Measurements from ENCODE around the gene ASB11.
"Not testable (repeated sequence)": the region's sequence is repeated elsewhere in the genome, so short reads cannot be mapped to it uniquely, and the experiment has no call there.

The ASB11 gene

DNA sequence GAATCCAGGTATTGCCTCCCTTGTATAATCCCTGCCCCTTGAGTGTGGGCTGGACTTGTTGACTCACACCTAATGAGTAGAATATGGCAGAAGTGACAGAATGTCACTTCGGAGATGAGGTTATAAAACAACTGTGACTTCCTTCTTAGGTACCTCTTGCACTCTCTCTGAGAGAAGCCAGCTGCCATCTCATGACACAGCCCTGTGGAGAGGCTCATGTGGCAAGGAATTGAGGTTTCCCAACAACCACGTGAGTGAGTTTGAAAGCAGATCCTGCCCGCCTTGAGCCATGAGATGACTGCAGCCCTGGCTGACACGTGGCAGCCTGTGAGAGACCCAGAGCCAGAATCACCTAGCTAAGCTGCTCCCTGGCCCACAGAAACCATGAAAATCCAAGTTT is 13.5 kb downstream of the ASB11 start:
- no peak for DNase-seq

DNA sequence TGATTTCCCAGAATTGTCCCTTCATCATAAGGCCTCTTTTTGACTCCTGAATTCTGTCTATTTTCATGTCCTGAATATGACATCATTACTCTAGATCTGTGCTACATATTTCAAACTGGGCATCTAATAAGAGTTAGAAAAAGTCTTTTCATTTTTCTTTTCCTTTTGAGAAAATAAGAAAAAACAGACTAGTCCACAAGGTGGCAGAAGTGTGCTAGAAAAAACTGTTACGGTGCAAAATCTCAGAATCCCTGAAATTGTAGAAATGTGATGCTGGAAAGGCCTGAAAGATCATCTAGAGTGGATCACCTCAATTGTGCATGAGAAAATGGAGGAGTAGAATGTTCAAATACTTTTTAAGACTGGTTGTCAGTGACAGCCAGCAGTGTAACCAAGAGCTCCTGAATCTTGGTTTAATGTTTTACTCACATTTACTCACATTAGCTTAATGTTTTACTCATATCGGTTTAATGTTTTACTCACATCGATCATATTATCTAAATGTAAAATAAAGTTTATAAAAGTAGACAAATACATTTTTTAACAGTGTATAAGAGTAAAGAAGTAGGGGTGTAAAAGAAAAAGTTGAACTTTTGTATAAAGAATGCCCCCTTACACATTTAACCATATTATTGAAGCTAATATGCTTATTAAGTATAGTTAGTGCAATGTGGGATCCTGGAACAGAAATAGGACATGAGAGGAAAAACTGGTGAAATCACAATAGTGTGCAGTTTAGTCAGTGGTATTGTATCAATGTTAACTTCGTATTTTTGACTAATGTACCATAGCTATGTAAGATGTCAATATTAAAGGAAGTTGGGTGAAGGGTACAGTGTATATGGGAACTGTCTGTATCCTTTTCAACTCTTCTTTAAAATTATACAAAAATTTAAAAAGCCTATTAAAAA is 15.2 kb downstream of the ASB11 start:
- no peak for DNase-seq

DNA sequence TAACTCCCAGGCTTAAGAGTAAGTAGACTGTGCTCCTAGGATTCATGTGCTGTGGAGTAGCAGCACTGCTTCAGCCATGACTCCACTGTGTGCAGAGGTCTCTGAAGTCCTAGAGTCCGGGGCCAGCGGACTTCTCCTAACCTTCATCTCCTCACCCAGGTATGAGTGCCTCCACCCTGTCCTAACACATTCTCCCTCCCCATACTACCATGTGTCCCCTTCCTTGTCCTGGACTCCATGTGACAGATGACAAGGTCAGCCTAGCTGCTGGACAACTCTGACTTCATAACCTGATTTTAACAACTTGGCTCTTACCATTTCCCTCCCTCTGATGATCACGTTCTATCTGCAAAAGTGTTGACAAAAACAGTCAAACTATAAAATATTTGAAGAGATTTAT is 16.7 kb downstream of the ASB11 start:
- DNase-seq: no peak

DNA sequence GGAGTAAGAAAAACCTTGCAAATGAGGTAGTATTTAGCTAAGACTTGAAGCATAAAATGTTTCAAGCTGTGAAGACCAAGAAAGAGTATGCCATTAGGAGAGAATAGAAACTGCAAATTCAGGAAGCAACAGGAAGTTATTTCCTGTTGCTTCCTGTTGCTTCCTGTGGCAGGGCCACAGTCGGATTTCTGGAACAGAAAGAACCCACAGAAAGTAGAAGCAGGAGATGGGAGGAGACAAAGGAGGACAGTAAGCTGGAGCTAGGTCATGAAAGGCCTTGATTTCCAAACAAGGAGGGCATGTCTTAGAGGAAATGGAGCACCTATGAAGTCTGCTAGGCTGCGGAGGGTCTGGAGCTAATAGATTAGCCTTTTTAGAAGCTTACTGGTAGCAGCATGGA is 17.2 kb downstream of the ASB11 start:
- no peak for DNase-seq

DNA sequence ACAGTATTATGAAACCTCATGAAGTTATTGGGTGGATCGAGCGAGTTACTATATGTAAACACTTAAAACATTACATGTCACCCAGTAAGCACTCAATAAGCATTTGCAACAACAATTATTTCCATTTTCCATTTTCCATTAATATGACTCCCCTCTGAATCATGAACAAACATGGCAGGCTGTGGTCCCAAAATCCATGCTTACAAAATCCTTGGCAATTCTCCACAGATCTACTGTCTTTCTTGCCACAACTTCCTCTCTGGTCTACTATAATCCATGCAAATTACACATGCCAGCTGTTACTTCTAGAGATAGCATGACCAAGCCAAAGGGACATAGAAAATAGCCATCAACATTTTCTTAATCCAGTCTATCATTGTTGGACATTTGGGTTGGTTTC is 22.0 kb downstream of the ASB11 start:
- no peak for DNase-seq

DNA sequence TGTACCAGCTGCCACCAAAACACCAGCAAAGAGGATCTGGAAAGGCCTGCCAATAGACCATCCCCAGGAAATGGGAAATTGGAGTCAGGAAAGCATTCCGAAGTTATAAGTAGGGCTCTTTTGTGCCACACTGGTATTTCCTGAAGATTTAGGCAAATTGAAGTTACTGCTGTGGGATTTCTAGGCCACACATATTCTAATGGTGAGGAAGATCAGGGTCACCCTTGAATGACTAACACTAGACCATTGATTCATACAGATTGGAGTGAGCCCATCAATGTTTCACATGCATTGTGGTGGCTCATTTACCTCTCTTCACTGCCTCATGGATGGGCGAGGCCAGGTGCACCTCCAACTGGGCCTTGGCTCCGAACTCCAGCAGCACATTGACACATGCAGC is 22.6 kb downstream of the ASB11 start:
- no peak for DNase-seq

DNA sequence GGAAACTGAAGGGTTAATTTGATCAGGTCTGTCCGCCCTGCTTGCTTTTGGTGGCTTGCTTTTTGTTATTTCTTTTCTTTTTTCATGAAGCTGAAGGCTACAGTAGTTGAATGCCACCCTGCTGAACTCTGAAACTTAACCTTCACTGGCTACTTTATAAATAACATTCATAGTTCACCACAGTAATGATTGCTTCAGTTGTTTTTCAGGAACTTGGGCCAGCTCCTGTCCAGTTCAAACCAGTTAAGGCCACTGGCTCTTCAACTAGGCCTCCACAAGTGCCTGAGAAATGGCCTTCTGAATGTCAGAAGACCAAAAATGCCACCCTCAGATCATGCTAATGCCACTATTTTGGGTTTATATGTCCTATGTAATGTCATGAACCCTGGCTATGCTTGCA is 37.8 kb downstream of the ASB11 start:
- no peak for DNase-seq

DNA sequence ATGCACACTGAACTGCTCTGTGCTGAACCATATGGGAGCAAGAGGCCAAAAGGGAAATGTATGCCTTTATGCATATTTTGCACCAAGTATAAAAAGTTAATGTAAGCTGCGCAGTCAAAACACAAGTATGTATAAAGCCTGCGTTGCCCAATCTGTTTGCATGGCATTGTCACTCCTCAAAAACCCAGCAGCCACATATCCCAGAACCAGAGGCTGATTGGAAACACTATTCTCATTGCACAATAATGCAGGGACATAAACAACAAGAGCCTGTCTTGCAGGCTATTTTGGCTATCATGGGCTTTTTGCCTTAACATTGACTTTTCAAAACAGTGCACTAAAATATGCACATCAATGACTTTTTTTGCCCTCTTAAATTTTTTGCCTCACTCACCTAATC is 40.5 kb downstream of the ASB11 start:
- no peak for DNase-seq

DNA sequence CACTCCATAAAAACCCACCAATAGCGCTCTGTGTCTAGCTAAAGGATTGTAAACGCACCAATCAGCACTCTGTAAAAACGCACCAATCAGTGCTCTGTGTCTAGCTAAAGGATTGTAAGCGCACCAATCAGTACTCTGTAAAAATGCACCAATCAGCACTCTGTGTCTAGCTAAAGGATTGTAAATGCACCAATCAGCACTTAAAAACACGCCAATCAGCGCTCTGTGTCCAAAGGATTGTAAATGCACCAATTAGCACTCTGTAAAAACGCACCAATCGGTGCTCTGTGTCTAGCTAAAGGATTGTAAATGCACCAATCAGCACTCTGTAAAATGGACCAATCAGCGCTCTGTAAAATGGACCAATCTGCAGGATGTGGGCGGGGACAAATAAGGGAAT is 42.2 kb downstream of the ASB11 start:
- DNase-seq: not testable (repeated sequence)

DNA sequence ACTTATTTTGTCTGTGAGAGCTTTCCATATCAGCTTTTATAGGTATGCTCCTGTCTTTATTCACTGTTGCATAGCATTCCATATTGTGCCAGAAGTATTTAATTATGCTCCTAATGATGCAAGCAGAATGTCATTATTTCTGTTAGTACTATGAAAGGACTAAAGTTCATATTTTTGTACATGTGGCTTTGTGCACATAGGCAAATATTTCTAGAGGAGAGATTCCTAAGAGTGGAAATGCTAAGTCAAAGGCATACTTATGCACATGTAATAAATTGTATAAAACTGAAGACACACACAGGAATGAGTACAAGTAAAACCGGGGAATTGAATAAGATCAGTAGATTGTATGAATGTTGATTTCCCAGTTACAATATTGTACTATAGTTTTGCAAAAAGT is 43.7 kb downstream of the ASB11 start:
- DNase-seq: no peak

DNA sequence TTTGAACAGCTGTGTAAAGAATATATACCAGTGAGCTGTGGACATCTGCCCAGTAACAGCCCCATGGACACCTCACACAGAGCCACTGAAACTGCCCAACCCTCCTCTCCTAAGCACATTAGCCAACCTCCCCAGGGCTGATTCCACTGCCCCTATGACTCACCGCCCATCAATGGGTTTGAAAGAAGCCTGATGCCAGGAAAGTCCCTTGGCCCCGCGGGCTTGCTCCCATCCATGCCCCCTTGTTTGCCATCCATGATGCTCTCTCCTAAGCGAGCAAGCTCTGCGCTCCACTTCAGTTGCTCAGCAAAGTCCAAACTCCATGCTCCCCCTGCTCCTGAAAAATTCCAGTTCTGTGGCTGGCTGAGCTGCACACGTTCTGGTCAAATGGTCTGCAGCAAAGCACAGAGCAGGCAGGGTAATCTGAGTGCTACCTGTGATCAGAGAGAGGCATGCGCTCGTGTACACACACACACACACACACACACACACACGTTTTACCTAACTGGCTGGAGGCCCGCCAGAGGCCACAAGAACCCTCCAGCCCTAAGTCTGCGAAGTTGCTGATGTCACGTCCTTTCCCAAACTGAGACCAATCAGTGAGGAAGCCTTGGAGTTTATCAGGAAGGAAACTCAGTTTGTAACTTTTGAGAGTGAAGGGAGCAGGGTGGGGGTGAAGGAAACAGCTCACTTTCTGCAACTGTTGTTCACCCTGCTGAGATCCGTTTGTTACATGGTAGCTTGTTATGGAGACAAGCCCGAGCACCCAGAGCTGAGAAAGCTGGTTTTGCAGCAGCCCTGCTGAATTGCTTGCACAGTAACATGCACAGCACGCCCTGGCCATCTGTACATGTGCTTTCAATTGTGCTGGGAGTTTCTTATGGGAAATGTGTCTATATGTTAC is 45.6 kb downstream of the ASB11 start, which contains the start of gene ASB9:
Gene ASB9 (minus strand): TSS at position 466 of the 904 bp plus-strand sequence. CDS start 209 bp downstream, at position 257.
- DNase-seq: peak; percentile 37

DNA sequence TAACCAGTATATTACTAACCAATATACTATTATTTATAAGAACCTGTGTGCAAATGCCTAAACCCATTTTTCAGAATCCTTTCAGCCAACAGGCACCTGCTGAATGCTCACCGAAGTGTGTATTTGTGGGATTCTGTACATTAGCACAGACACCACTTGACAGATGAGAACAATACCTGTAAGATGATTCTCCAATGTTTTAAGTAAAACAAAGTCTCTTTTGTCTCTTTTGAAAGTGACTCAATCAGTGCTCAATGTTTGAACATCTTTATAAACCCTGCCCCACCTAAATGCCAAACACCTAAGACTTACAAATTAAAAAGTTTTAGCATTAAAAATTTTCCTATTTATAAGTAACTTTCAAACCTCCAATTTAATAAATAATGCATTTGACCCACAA is 46.3 kb downstream of the ASB11 start:
- no peak for DNase-seq

DNA sequence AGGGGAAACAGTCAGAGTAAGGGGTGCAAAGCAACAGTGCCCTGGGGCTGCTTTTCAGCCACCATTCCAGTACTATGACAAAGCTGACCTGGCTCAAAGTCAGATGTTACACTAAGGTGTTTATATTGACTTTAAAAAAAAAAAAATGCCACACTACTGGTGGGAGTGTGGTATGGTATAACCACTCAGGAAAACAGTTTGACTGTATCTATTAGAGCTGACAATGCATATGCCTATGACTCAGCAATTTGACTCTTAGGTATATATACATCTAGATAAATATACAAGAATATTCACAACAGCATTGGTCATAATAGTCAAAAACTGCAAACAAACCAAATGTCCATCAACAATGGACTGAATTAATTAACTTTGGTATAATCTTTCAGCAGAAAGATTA is 60.6 kb downstream of the ASB11 start:
- no peak for DNase-seq

DNA sequence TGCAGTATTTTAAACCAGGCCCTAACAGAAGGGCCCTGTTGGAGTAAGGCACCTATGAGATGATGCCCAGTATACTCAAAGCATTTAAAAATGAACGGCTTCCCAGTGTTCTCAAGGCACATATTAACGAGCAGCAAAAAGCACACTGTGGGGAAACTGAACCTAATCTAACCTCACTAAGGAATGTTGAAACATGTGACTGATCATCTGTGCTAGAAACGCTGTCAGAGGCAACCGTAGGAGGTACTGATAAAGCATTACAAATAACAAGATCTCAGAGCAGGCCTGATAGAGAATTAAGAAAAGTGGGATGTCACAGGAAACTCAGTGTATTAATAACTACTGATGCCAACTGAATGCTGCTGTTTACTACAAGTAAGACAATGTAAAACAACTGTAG is 69.5 kb downstream of the ASB11 start:
- DNase-seq: no peak

DNA sequence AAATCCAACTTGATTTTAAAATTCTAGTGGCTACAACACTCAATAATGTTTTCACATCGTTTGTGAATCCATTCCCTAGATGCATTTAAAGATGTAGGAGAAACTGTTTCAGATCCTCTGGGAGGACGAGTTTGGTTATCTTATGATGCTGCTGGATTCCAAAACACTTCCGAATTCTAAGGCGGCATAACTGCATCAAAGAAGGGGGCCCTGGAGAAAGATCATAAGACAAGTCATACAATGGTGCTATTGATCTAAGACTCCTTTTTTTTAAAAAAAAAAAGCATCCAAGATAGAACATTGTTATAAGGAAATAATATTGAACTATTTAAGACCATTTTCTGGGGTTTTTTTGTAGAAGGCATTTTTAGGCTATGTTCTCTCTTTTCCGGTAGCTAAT is 71.0 kb downstream of the ASB11 start:
- DNase-seq: no peak

DNA sequence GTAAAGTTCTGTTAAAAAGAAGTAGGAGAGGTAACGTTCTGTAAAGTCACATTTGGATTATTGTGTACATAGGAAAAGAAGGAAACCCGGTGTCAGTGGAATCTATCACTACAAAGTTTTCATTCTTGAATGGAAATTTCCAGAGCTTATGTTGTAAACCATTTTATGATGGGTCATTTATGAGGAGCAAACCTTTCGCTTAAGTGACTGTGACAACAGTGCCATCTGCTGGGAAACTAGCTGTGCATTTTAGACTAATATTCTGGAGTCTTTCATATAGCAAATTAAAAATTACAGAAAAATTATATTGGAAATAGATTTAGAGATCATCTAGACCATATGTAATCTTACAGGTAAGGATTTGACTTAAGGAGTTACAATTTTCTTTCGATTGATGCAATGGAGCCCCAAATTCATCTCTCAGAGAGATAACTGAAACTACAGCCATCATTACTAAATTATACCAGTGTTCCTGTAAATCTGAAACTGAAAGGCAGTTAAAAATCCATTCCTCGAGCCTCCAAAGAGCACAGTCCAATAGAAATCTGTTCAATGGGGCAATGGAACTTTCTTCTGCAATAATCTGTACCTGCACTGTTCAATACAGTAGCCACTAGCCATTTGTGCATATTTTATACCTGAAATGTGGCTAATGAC is 72.4 kb downstream of the ASB11 start:
- peak; percentile 54 for DNase-seq

DNA sequence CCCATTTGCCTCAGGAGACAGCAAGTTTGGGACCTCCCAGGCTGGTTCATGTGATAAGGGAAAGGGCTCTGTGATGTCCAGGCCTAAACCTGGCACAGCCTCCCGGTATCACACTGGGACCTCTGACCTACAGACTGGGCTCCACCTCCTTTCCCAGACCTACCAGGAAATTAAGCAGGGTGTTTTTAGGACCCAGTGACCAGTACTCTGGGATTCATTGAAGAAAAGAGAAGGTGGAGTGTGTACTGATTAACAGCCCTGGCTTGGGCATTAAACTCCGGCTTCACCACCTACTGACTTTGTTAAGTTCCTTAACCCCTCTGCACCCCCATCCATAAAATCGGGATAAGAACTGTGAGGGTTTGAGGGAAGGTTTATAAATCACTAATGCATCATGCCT is 74.1 kb downstream of the ASB11 start:
- no peak for DNase-seq

DNA sequence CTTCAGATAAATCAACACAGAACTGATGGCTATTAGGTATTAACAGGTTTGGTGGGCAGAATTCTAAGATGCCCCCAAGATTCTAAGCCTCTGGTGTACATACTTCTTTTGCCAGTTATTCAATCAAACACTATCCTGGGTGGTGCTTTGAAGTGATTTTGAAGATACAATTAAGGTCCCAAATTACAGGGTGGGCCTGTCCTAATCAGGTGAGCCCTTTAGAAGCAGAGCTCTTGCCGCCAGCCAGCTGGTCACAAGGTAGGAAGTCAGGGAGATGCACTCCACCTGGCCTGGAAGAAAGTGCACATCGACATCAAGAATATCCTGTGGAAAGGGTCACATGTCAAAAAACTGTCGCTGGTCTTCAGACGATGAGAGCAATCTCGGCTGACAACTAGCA is 75.0 kb downstream of the ASB11 start:
- DNase-seq: no peak

DNA sequence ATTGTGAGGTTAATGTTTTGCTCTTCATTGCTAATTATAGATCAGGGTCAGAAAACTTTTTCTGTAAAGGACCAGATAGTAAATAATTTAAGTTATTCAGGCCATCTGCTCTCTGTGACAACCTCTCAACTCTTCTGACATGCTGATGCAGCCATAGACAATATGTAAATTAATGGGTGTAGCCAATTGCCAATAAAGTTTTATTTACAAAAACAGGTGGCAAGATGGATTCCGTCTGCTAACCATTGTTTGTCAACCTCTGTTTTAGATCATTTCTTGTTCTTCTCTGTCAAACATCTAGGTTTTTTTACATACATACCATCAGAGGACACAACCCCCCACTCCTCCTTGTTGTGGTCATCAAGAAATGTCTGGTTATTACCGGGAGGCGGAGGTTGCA is 79.3 kb downstream of the ASB11 start:
- no peak for DNase-seq

DNA sequence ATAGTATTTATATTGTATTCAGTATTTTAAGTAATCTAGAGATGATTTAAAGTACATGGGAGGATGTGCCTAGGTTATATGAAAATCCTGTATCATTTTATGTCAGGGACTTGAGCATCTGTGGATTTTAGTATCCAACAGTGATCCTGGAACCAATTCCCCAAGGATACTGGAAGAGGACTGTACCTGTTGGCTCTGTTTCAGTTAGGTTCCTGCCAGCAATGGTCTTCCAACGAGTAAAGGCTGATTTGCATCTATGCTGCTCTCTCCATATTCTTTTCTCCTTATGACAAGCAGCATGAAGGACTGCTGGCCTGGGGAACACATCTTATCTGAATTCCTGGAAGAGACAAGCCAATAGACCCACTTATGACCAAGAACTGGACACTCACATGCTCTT is 80.4 kb downstream of the ASB11 start:
- DNase-seq: no peak

DNA sequence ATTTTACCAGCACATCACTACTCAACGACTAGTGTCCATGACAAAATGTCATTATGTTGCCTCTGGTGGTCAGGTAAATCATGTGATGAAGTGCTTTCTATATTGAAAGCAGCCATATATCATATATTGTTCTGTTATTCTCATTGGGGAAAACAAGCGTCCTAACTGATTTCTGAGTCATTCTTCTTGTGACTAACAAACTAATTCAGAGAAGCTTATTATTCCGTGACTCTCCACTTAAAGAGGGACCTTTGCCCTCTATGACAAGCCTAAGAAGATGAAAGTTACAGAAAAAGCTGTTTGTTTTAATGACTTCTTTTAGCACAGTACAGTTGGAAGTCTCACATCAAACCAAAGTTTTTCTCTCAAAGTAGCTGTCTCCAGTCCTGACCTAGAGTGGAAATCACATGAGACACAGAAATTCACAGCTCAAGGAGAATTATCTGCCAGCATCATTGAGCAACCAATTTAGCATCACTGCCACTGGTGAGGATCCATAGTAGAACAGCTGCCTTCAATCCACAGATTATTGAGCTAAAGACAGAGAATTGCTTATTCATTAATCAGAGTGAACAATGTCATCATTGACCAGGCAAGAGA is 81.9 kb downstream of the ASB11 start:
- DNase-seq: no peak

All from CD4-positive, alpha-beta T cell treated with Interleukin-21 for 1 hour (primary cell).